ENCODE measurements around the gene PHKB. TPM values are rescaled to one million over a fixed set of nuclear protein-coding genes. Genes with fewer than 3 reads are reported as not detected.

Gene PHKB
- polyA plus RNA-seq, 3 donors from 2014 or later: 27.8 to 42.7 (median 30.6) TPM

- Mint-ChIP-seq H3K9me3 (peaks cover 0 to 2% (median 0%) of the 10 kb centered on the region in 6 donors), H3K27ac (peak overlapping the region in 1 of 6 donors; percentile 58), H3K4me1 (peaks cover 35 to 38% of the 10 kb centered on the region in 2 donors), H3K36me3 (peaks cover 27 to 47% (median 42%) of the 10 kb centered on the region in 3 donors), H3K27me3 (ENCODE audit: low read depth in 3 of 3) (no peaks in the 10 kb centered on the region), H3K4me3 (peak overlapping the region in 4 of 5 donors; percentile 11 to 41 (median 24))
- DNase-seq: no peak
These were observed 149.9 kb downstream of the PHKB start for GRCh38 chr16:47611042-47611441.

- Mint-ChIP-seq H3K4me1 (peaks cover 35 to 38% of the 10 kb centered on the region in 2 donors), H3K27me3 (ENCODE audit: low read depth in 3 of 3) (no peaks in the 10 kb centered on the region), H3K4me3 (peak overlapping the region; percentile 1 to 70 (median 65)), H3K36me3 (peaks cover 27 to 43% (median 39%) of the 10 kb centered on the region in 3 donors), H3K27ac (peak overlapping the region; percentile 43 to 82 (median 72)), H3K9me3 (peaks cover 0 to 2% (median 0%) of the 10 kb centered on the region in 6 donors)
- peak in 2 of 3 donors; percentile 8 to 9 for DNase-seq
These were observed 150.8 kb downstream of the PHKB start for GRCh38 chr16:47611848-47612493.

- peak overlapping the region; percentile 43 to 82 (median 72) for H3K27ac Mint-ChIP-seq
- H3K36me3 Mint-ChIP-seq: peaks cover 20 to 43% (median 32%) of the 10 kb centered on the region in 3 donors
- peaks cover 35 to 38% of the 10 kb centered on the region in 2 donors for H3K4me1 Mint-ChIP-seq
- H3K9me3 Mint-ChIP-seq: peaks cover 0 to 2% (median 0%) of the 10 kb centered on the region in 6 donors
- H3K27me3 Mint-ChIP-seq (ENCODE audit: low read depth in 3 of 3): no peaks in the 10 kb centered on the region
- no peak for DNase-seq
- peak overlapping the region in 4 of 5 donors; percentile 5 to 70 (median 65) for H3K4me3 Mint-ChIP-seq
These were observed 151.6 kb downstream of the PHKB start for GRCh38 chr16:47612711-47613110.

- Mint-ChIP-seq H3K27ac (peak overlapping the region in 4 of 6 donors; percentile 13 to 81 (median 60)), H3K4me3 (peak overlapping the region in 2 of 5 donors; percentile 65 to 70), H3K9me3 (peaks cover 0 to 2% (median 0%) of the 10 kb centered on the region in 6 donors), H3K36me3 (peaks cover 15 to 43% (median 28%) of the 10 kb centered on the region in 3 donors), H3K4me1 (peaks cover 35 to 38% of the 10 kb centered on the region in 2 donors), H3K27me3 (ENCODE audit: low read depth in 3 of 3) (no peaks in the 10 kb centered on the region)
- DNase-seq: no peak
These were observed 152.1 kb downstream of the PHKB start for GRCh38 chr16:47613251-47613650.

GRCh38 chr16:47617732-47618131 lies 156.6 kb downstream of the PHKB start:
- H3K4me1 Mint-ChIP-seq: peaks cover 14% of the 10 kb centered on the region in 2 donors
- DNase-seq: no peak
- peaks cover 0 to 16% (median 11%) of the 10 kb centered on the region in 3 donors for H3K36me3 Mint-ChIP-seq
- H3K27ac Mint-ChIP-seq: no peak overlapping the region
- H3K27me3 Mint-ChIP-seq (ENCODE audit: low read depth in 3 of 3): no peaks in the 10 kb centered on the region
- H3K9me3 Mint-ChIP-seq: no peaks in the 10 kb centered on the region
- no peak overlapping the region for H3K4me3 Mint-ChIP-seq

GRCh38 chr16:47622451-47623176 lies 161.5 kb downstream of the PHKB start:
- DNase-seq: no peak
- Mint-ChIP-seq H3K27ac (no peak overlapping the region), H3K36me3 (peaks cover 6 to 22% (median 10%) of the 10 kb centered on the region in 3 donors), H3K9me3 (no peaks in the 10 kb centered on the region), H3K4me3 (no peak overlapping the region), H3K4me1 (no peaks in the 10 kb centered on the region), H3K27me3 (ENCODE audit: low read depth in 3 of 3) (no peaks in the 10 kb centered on the region)

- no peak overlapping the region for H3K4me3 Mint-ChIP-seq
- DNase-seq: no peak
- H3K36me3 Mint-ChIP-seq: peaks cover 10 to 22% (median 11%) of the 10 kb centered on the region in 3 donors
- no peaks in the 10 kb centered on the region for H3K27me3 Mint-ChIP-seq (ENCODE audit: low read depth in 3 of 3)
- H3K4me1 Mint-ChIP-seq: no peaks in the 10 kb centered on the region
- no peaks in the 10 kb centered on the region for H3K9me3 Mint-ChIP-seq
- H3K27ac Mint-ChIP-seq: no peak overlapping the region
These were observed 163.4 kb downstream of the PHKB start for GRCh38 chr16:47624563-47624962.

DNA sequence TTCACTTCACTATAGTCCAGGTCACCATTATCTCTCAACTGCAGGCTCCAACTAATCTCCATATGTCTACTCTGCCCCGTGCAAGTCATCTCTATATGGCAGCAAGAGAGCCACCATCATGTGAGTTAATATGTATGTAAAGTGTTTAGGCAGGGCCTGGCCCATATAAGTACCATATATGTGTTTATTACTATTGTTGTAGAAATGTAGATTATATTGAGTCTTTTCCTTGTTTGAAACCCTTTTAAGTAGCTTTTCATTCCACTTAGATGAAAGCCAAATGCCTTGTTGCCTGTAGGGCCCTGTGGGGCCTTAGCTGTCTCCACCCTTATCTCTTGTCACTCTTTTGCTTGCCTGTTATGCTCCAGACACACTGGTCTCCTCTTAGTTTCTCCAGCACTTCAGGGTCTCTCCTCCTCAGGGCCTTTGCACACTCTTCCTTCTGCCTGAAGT lies 164.0 kb downstream of the PHKB start:
- DNase-seq: no peak
- Mint-ChIP-seq H3K4me1 (no peaks in the 10 kb centered on the region), H3K27ac (no peak overlapping the region), H3K4me3 (no peak overlapping the region), H3K9me3 (no peaks in the 10 kb centered on the region), H3K36me3 (peaks cover 10 to 21% (median 11%) of the 10 kb centered on the region in 3 donors), H3K27me3 (ENCODE audit: low read depth in 3 of 3) (no peaks in the 10 kb centered on the region)

- H3K36me3 Mint-ChIP-seq: peaks cover 13 to 24% (median 16%) of the 10 kb centered on the region in 3 donors
- H3K9me3 Mint-ChIP-seq: no peaks in the 10 kb centered on the region
- H3K27ac Mint-ChIP-seq: no peak overlapping the region
- H3K4me1 Mint-ChIP-seq: no peaks in the 10 kb centered on the region
- no peak for DNase-seq
- peaks cover 0 to 1% (median 0%) of the 10 kb centered on the region in 3 donors for H3K27me3 Mint-ChIP-seq (ENCODE audit: low read depth in 3 of 3)
- H3K4me3 Mint-ChIP-seq: no peak overlapping the region
These were observed 165.1 kb downstream of the PHKB start for GRCh38 chr16:47626246-47626645.

DNA sequence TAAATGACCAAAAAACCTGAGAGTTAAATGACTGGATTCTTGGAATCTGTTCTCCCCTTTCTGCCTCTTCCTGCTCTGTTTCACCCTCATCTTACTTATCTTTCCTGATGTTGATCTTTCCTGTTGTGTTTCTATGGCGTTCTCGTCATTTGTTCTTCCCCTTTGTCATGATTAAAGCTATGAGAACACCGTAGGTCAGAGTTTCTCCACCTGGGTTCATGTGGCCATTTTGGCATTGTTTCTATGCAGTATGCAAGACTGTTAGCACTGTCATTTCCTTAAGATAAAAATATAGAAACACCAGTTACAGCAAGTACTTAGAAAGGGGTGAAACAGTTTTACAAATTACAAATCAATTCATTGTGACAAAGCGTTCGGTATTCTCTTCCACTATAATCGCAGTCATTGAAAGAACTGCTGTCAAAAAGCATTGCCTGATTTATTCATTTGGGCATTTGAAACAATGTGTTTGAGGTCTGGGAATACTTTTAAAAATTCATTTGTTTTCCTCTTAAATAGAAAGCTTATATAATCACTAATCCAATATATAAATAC lies 166.0 kb downstream of the PHKB start:
- H3K27ac Mint-ChIP-seq: peak overlapping the region in 1 of 6 donors; percentile 17
- no peak overlapping the region for H3K4me3 Mint-ChIP-seq
- DNase-seq: no peak
- H3K4me1 Mint-ChIP-seq: no peaks in the 10 kb centered on the region
- H3K9me3 Mint-ChIP-seq: no peaks in the 10 kb centered on the region
- peaks cover 13 to 24% (median 24%) of the 10 kb centered on the region in 3 donors for H3K36me3 Mint-ChIP-seq
- H3K27me3 Mint-ChIP-seq (ENCODE audit: low read depth in 3 of 3): peaks cover 0 to 1% (median 0%) of the 10 kb centered on the region in 3 donors

DNA sequence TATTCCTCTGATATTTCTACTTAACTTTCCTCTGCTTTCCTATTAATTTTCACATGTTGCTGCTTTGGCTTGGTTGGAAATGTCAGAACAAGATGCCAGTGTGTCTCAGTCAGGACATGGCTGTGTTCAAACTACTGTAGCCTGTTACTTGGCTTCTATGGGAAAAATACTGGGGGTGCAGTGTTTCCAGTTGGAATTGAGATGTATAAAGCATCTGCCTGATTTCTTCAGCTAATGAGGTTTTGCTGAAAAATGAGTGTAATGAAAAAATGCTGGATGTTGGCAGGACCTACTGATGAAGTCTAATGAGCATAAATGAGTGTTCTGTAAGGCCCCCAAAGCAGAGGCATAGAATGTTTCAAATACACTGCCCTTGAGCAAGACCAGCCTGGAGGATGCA lies 166.6 kb downstream of the PHKB start:
- Mint-ChIP-seq H3K27ac (no peak overlapping the region), H3K4me1 (no peaks in the 10 kb centered on the region), H3K36me3 (peaks cover 13 to 24% (median 24%) of the 10 kb centered on the region in 3 donors), H3K9me3 (no peaks in the 10 kb centered on the region), H3K4me3 (no peak overlapping the region), H3K27me3 (ENCODE audit: low read depth in 3 of 3) (peaks cover 0 to 1% (median 0%) of the 10 kb centered on the region in 3 donors)
- no peak for DNase-seq

DNA sequence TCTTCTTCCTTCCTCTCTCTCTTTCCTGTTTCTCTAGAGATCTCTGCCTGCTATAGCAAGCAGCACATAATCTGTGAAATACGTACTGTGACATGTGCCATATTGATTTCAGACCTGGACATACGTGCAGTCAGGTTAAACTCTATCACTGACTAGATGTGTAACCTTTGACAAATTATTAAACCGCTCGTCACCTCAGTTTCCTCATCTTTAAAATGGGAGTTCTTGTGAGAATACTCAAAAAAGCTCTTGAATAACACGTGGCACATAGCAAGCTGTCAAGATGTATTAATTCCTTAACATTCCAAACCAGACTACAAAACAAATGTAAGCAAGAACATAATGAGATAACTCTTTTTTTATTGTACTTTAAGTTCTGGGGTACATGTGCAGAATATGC lies 170.0 kb downstream of the PHKB start:
- Mint-ChIP-seq H3K27me3 (ENCODE audit: low read depth in 3 of 3) (peaks cover 0 to 1% (median 0%) of the 10 kb centered on the region in 3 donors), H3K4me3 (no peak overlapping the region), H3K9me3 (no peaks in the 10 kb centered on the region), H3K27ac (no peak overlapping the region), H3K36me3 (peaks cover 19 to 35% (median 28%) of the 10 kb centered on the region in 3 donors), H3K4me1 (no peaks in the 10 kb centered on the region)
- DNase-seq: no peak

- Mint-ChIP-seq H3K4me3 (no peak overlapping the region), H3K9me3 (no peaks in the 10 kb centered on the region), H3K27me3 (ENCODE audit: low read depth in 3 of 3) (peaks cover 0 to 1% (median 0%) of the 10 kb centered on the region in 3 donors), H3K4me1 (no peaks in the 10 kb centered on the region), H3K27ac (no peak overlapping the region), H3K36me3 (peaks cover 20 to 29% (median 26%) of the 10 kb centered on the region in 3 donors)
- DNase-seq: no peak
These were observed 173.0 kb downstream of the PHKB start for GRCh38 chr16:47634126-47634525.

DNA sequence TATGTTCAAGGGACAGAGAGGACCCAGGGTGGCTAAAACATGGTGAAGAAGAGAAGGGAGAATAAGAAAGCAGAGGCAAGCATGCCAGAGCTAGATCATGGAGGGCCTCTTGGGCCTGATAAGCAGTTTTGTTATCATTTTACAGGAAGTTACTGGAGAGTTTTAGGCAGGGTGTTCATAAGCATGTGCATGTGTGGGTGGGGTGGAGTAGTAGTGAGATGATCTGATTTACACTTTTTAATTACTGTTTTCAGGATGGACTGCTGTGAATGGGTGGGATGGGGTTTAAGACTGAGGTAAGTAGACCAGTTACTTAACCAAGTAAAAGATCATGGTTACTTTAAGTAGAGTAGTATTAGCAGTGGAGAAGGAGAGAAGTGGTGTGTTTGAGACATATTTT lies 173.6 kb downstream of the PHKB start:
- no peak overlapping the region for H3K27ac Mint-ChIP-seq
- peaks cover 20 to 29% (median 26%) of the 10 kb centered on the region in 3 donors for H3K36me3 Mint-ChIP-seq
- no peak overlapping the region for H3K4me3 Mint-ChIP-seq
- H3K4me1 Mint-ChIP-seq: no peaks in the 10 kb centered on the region
- peaks cover 0 to 1% (median 0%) of the 10 kb centered on the region in 3 donors for H3K27me3 Mint-ChIP-seq (ENCODE audit: low read depth in 3 of 3)
- no peak for DNase-seq
- no peaks in the 10 kb centered on the region for H3K9me3 Mint-ChIP-seq
